ENCODE results near the gene LAIR1. TPM values are rescaled to one million over a fixed set of nuclear protein-coding genes. Genes with fewer than 3 reads are reported as not detected.

LAIR1 gene
- total RNA-seq, 2 donors from 2014 or later: 5.2 to 9.3 TPM

DNA sequence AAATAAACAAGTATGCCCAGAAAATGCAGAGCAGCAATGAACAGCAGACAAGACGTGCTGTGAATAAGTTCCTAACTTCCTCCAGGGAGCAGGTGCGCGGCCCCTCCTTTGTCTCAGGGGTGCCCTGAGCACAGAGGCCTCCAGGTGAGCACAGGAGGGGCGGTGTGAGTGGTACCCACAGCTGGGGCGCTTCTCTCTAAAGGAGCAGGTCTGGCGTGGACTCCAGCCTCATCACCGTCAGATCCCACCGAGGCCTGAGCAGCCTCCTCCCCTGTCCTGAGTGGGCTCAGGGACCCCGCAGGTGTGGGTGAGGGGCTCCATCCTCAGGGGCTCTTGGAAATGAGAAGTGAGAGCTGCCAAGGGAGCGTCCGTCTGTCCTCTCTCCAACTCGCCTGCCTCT is 54.9 kb downstream of the LAIR1 start:
- TF ChIP-seq, protein P1, sequence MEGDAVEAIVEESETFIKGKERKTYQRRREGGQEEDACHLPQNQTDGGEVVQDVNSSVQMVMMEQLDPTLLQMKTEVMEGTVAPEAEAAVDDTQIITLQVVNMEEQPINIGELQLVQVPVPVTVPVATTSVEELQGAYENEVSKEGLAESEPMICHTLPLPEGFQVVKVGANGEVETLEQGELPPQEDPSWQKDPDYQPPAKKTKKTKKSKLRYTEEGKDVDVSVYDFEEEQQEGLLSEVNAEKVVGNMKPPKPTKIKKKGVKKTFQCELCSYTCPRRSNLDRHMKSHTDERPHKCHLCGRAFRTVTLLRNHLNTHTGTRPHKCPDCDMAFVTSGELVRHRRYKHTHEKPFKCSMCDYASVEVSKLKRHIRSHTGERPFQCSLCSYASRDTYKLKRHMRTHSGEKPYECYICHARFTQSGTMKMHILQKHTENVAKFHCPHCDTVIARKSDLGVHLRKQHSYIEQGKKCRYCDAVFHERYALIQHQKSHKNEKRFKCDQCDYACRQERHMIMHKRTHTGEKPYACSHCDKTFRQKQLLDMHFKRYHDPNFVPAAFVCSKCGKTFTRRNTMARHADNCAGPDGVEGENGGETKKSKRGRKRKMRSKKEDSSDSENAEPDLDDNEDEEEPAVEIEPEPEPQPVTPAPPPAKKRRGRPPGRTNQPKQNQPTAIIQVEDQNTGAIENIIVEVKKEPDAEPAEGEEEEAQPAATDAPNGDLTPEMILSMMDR (IDR thresholded peaks at IDR 0.05): no peak
- no peak for DNase-seq
- H3K27me3 ChIP-seq: no peaks in the 10 kb centered on the region
- intact Hi-C loops (cut with DNase I): no loop called here
- no peak overlapping the region for H3K9ac ChIP-seq (ENCODE audit: low read depth in 2 of 2, low read length in 2 of 2)
- no peaks in the 10 kb centered on the region for H3K36me3 ChIP-seq
- no peaks in the 10 kb centered on the region for H3K9me3 ChIP-seq
- H3K27ac ChIP-seq: no peak overlapping the region
- no peak overlapping the region for H3K4me3 ChIP-seq
- no peaks in the 10 kb centered on the region for H3K4me1 ChIP-seq

DNA sequence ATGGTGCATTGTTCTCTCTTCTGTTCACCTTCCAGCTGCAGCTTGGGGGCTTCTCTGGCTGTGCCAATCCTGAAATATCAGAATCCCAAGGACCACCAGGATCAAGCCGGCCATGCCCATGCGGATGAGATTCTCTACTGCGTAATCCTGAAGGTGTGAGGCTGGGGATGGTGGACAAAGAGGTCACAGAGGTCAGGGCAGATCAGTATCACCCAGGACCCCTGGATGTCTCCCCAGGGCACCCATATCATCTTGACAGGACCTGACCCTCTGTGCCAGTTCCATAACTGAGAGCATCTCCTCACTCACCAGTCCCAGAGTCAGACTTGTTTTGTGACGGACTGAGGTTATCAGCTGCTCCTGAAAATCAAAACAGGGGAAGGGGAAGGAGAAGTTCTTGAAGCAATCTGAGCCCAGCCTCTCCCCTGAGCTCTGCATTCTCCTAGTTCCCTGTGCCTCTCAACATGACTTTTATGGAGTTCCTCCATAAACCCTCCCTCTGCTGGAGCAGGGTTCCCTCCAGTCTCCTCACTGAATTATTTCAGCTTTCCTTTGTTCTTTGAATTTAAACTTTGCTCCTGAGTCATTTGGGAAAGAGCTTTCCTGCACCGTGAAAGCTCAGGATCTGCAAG is 57.2 kb downstream of the LAIR1 start:
- intact Hi-C loops (cut with DNase I): no loop called here
- no peak for DNase-seq
- no peaks in the 10 kb centered on the region for H3K27me3 ChIP-seq

DNA sequence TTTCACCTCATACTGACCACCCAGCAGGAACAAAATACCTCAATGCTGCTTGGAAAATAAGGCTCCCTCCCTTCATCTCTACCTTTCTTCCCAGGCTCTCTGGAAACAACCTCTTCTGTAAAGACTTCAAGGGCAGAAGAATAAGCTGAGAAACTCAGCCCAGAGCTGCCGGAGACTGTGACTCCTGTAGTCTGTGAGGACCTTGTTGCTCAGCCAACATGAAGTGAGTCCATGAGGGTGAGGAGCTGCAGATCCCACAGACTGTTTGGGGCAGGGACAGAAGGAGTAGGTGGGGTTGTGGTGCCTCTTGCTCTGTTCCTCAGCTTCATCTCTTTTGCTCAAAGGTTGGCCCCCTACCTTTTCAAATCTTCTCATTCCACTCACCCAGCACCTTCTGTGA is 59.6 kb downstream of the LAIR1 start:
- Histone ChIP-seq H3K4me3 (no peak overlapping the region), H3K9me3 (no peaks in the 10 kb centered on the region), H3K27me3 (no peaks in the 10 kb centered on the region), H3K27ac (no peak overlapping the region), H3K36me3 (no peaks in the 10 kb centered on the region), H3K4me1 (no peaks in the 10 kb centered on the region), H3K9ac (ENCODE audit: low read depth in 2 of 2, low read length in 2 of 2) (no peak overlapping the region)
- TF ChIP-seq, protein P1 (IDR thresholded peaks at IDR 0.05): no peak
- intact Hi-C loops (cut with DNase I): no loop called here
- no peak for DNase-seq

More for the DNA sequence above, 57.2 kb downstream of the LAIR1 start:
- Histone ChIP-seq H3K4me3 (no peak overlapping the region), H3K4me1 (no peaks in the 10 kb centered on the region), H3K9ac (ENCODE audit: low read depth in 2 of 2, low read length in 2 of 2) (no peak overlapping the region), H3K9me3 (no peaks in the 10 kb centered on the region), H3K27ac (no peak overlapping the region), H3K36me3 (no peaks in the 10 kb centered on the region)
- TF ChIP-seq, protein P1 (IDR thresholded peaks at IDR 0.05): no peak

DNA sequence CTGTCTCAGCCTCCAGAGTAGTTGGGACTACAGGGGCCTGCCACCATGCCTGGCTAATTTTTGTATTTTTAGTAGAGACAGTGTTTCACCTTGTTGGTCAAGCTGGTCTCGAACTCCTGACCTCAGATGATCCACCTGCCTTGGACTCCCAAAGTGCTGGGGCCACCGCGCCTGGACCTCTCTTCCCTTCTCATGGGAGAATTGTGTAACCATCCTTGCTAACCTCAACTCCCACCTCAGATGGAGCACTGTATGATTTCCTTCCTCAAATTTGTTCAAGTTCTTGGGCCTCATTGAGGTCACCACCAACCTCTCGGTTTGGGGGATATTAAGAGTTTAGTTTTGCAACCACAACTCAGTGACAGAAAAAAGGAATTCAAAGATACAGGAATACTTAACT is 62.5 kb downstream of the LAIR1 start:
- Histone ChIP-seq H3K36me3 (no peaks in the 10 kb centered on the region), H3K9me3 (no peaks in the 10 kb centered on the region), H3K27ac (no peak overlapping the region), H3K4me1 (no peaks in the 10 kb centered on the region), H3K9ac (ENCODE audit: low read depth in 2 of 2, low read length in 2 of 2) (no peak overlapping the region), H3K4me3 (no peak overlapping the region), H3K27me3 (no peaks in the 10 kb centered on the region)
- DNase-seq: no peak
- TF ChIP-seq, protein P1 (IDR thresholded peaks at IDR 0.05): no peak
- intact Hi-C loops (cut with DNase I): no loop called here

Other genes starting within 250 kb of the LAIR1 start
- gene TFPT, start 249.3 kb downstream of the LAIR1 start, total RNA-seq: 10 to 100 TPM; 15.9 to 17.2 TPM
- gene PRPF31, start 249.2 kb downstream of the LAIR1 start, total RNA-seq: 10 to 100 TPM; 39.5 to 65.6 TPM
- 10 to 100 TPM; 38.4 to 57.3 TPM for gene CNOT3, start 227.2 kb downstream of the LAIR1 start, total RNA-seq
- 1 to 10 TPM; 6.2 to 8.1 TPM for gene LENG1, start 205.2 kb downstream of the LAIR1 start, total RNA-seq
- gene TMC4, start 191.8 kb downstream of the LAIR1 start, total RNA-seq: 100 to 1,000 TPM in 1 of 2 donors, 10 to 100 TPM in 1; 80.9 to 165 TPM
- gene MBOAT7, start 175.4 kb downstream of the LAIR1 start, total RNA-seq: 100 to 1,000 TPM; 122 to 142 TPM
- gene TSEN34, start 173.6 kb downstream of the LAIR1 start, total RNA-seq: 10 to 100 TPM; 47.9 to 52.7 TPM
- 1,000 to 10,000 TPM; 1,149 to 1,300 TPM for gene RPS9, start 164.1 kb downstream of the LAIR1 start, total RNA-seq
- 1 to 10 TPM in 1 of 2 donors, under 1 TPM in 1; 0.44 to 4.1 TPM for gene LILRB3, start 141.9 kb downstream of the LAIR1 start, total RNA-seq
- 1 to 10 TPM in 1 of 2 donors, under 1 TPM in 1; 0.54 to 2.3 TPM for gene LILRA6, start 122.1 kb downstream of the LAIR1 start, total RNA-seq
- 1 to 10 TPM; 2.2 to 8.6 TPM for gene LILRB5, start 107.7 kb downstream of the LAIR1 start, total RNA-seq
- 1 to 10 TPM; 1.3 to 5.3 TPM for gene LILRB2, start 83.8 kb downstream of the LAIR1 start, total RNA-seq
- 1 to 10 TPM in 1 of 2 donors, under 1 TPM in 1; 0.42 to 2.7 TPM for gene LILRA5, start 51.8 kb downstream of the LAIR1 start, total RNA-seq
- gene LILRA4, start 25.8 kb downstream of the LAIR1 start, total RNA-seq: not detected
- gene TTYH1, start 50.5 kb upstream of the LAIR1 start, total RNA-seq: 1 to 10 TPM in 1 of 2 donors, under 1 TPM in 1; 0.47 to 2.4 TPM
- 100 to 1,000 TPM in 1 of 2 donors, 10 to 100 TPM in 1; 80.2 to 154 TPM for gene LENG8, start 84.3 kb upstream of the LAIR1 start, total RNA-seq
- gene LENG9, start 98.8 kb upstream of the LAIR1 start, total RNA-seq: 10 to 100 TPM; 18.2 to 24.6 TPM
- gene CDC42EP5, start 108.4 kb upstream of the LAIR1 start, total RNA-seq: 100 to 1,000 TPM; 444 to 601 TPM
- gene LAIR2, start 137.9 kb upstream of the LAIR1 start, total RNA-seq: under 1 TPM in 1 of 2 donors, not detected in 1; 0.37 TPM
- gene LILRA2, start 208.9 kb upstream of the LAIR1 start, total RNA-seq: under 1 TPM; 0.35 to 0.85 TPM
- under 1 TPM; 0.15 to 0.50 TPM for gene LILRA1, start 228.7 kb upstream of the LAIR1 start, total RNA-seq